ENCODE results near the gene NUCB1. TPM values are rescaled to one million over a fixed set of nuclear protein-coding genes. Genes with fewer than 3 reads are reported as not detected.
A peak's percentile ranks its signal among the peaks of the same experiment; 100 is the strongest.

Gene NUCB1
- total RNA-seq, result 100 to 1,000 TPM; 278 to 463 (median 341) TPM

GRCh38 chr19:48899781-48900476 lies at the start of gene NUCB1:
NUCB1 (plus strand) TSS chr19:48900312; CDS start chr19:48900797, 485 bp downstream.
- Histone ChIP-seq H3K36me3 (peaks cover 0 to 22% (median 8%) of the 10 kb centered on the region in 4 donors), H3K9me3 (no peaks in the 10 kb centered on the region), H3K4me3 (peak within 1 kb of the TSS; percentile 72 to 94 (median 84)), H3K27ac (peak within 1 kb of the TSS; percentile 85 to 97 (median 94)), H3K4me1 (peaks cover 35 to 49% (median 43%) of the 10 kb centered on the region in 4 donors), H3K27me3 (no peaks in the 10 kb centered on the region)
- ATAC-seq (ENCODE audit: low FRiP score in 2 of 2) (peak; percentile 99), DNase-seq (peak; percentile 97 to 99)
- TF ChIP-seq POLR2AphosphoS5 (IDR thresholded peaks at IDR 0.05) (peak; percentile 89 to 91), EP300 (IDR thresholded peaks at IDR 0.05) (peak in 3 of 4 donors; percentile 22 to 79 (median 73)), POLR2A (IDR thresholded peaks at IDR 0.05) (peak; percentile 11 to 89 (median 44)), CTCF (IDR thresholded peaks at IDR 0.05) (peak; percentile 25 to 64 (median 44))
- WGBS, 2 donors, result 8 to 9% methylated on average over 29 to 34 of the region's 34 CpGs

DNA sequence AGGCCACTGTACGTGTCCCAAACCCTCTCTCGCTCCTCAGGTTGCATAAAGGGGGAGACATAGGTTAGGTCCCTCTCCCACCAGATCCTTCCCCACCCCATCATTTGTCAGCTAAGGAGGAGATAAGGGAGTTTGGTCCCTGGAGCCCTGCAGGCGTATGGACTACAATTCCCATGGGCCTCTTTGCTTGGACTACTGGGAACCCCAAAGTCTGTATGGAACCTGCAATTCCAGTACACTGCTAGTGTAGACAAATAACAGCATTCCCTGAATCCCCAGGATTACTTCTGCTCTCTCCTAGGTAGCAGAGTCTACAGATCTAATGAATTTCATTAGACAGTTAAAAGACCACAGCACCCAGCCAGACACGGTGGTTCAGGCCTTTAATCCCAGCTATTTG lies 47.8 kb upstream of the NUCB1 start:
- H3K27me3 ChIP-seq, result no peaks in the 10 kb centered on the region
- TF ChIP-seq POLR2A (IDR thresholded peaks at IDR 0.05) (no peak), POLR2AphosphoS5 (IDR thresholded peaks at IDR 0.05) (no peak), CTCF (IDR thresholded peaks at IDR 0.05) (no peak), EP300 (IDR thresholded peaks at IDR 0.05) (no peak)
- DNase-seq (no peak), ATAC-seq (ENCODE audit: low FRiP score in 2 of 2) (no peak)
- no peaks in the 10 kb centered on the region for H3K9me3 ChIP-seq
- no peak overlapping the region for H3K4me3 ChIP-seq
- no peaks in the 10 kb centered on the region for H3K36me3 ChIP-seq
- 97% methylated on average over 3 to 4 of the region's 4 CpGs for WGBS, 2 donors
- H3K4me1 ChIP-seq, result no peaks in the 10 kb centered on the region
- no peak overlapping the region for H3K27ac ChIP-seq

GRCh38 chr19:48853483-48853882 lies 46.6 kb upstream of the NUCB1 start:
- no peak overlapping the region for H3K4me3 ChIP-seq
- no peaks in the 10 kb centered on the region for H3K27me3 ChIP-seq
- H3K27ac ChIP-seq, result no peak overlapping the region
- peaks cover 0 to 7% (median under 1%) of the 10 kb centered on the region in 4 donors for H3K4me1 ChIP-seq
- DNase-seq (no peak), ATAC-seq (ENCODE audit: low FRiP score in 2 of 2) (peak in 1 of 2 donors; percentile 68)
- WGBS, 2 donors, result 91 to 92% methylated on average over 7 to 8 of the region's 8 CpGs
- no peaks in the 10 kb centered on the region for H3K36me3 ChIP-seq
- TF ChIP-seq POLR2A (IDR thresholded peaks at IDR 0.05) (no peak), EP300 (IDR thresholded peaks at IDR 0.05) (no peak), POLR2AphosphoS5 (IDR thresholded peaks at IDR 0.05) (no peak), CTCF (IDR thresholded peaks at IDR 0.05) (no peak)
- no peaks in the 10 kb centered on the region for H3K9me3 ChIP-seq

- no peak for DNase-seq
- no peak overlapping the region for H3K4me3 ChIP-seq
- WGBS, 2 donors, result 89 to 91% methylated on average over 7 of the region's 7 CpGs
- TF ChIP-seq CTCF (IDR thresholded peaks at IDR 0.05) (no peak), POLR2A (IDR thresholded peaks at IDR 0.05) (no peak), POLR2AphosphoS5 (IDR thresholded peaks at IDR 0.05) (no peak), EP300 (IDR thresholded peaks at IDR 0.05) (no peak)
- H3K4me1 ChIP-seq, result peaks cover 0 to 14% (median 3%) of the 10 kb centered on the region in 4 donors
- H3K27me3 ChIP-seq, result no peaks in the 10 kb centered on the region
- no peaks in the 10 kb centered on the region for H3K9me3 ChIP-seq
- no peak overlapping the region for H3K27ac ChIP-seq
- no peak for ATAC-seq (ENCODE audit: low FRiP score in 2 of 2)
- H3K36me3 ChIP-seq, result no peaks in the 10 kb centered on the region
These were observed 46.0 kb upstream of the NUCB1 start for GRCh38 chr19:48854103-48854502.
